ENCODE measurements around the gene LAMA1.

GRCh38 chr18:7028625-7029024 lies 89.0 kb downstream of the LAMA1 start:
- TF ChIP-seq TAF1 (IDR thresholded peaks at IDR 0.05; ENCODE audit: low read depth, low read length) (no peak), POLR2A (IDR thresholded peaks at IDR 0.05; ENCODE audit: low read depth, low read length) (no peak), POLR2AphosphoS5 (IDR thresholded peaks at IDR 0.05; ENCODE audit: low read depth, low read length) (no peak), SPI1 (IDR thresholded peaks at IDR 0.05; ENCODE audit: low read depth, low read length) (no peak)

Data from GM12891 (cell line).